Neural progenitor cell (in vitro differentiated cells): ENCODE measurements around the gene B4GALNT1. TPM values are rescaled to one million over a fixed set of nuclear protein-coding genes. Genes with fewer than 3 reads are reported as not detected.
"Not testable (repeated sequence)": the region's sequence is repeated elsewhere in the genome, so short reads cannot be mapped to it uniquely, and the experiment has no call there.

Experiments used
- DNase-seq: peaks from one replicate; pipeline ENCODE4 v3.0.0-alpha.2; 2016; ENCODE audit warnings: low spot score
- H2AFZ ChIP-seq: fragments of 200-600 bp; sonication (generic); replicated peaks from 2 replicates; pipeline ENCODE4 v1.6.1; 2016; ENCODE audit warnings: antibody characterized with exemption
- H3F3A ChIP-seq: fragments of 200-600 bp; sonication (generic); 2 replicates; pipeline ENCODE4 v1.6.1; 2016; ENCODE audit warnings: antibody characterized with exemption, low read depth
- H3K27ac ChIP-seq: fragments of 200-600 bp; sonication (generic); 2 replicates; pipeline ENCODE4 v1.5.1; 2016; ENCODE audit warnings: mild to moderate bottlenecking
- H3K27me3 ChIP-seq: fragments of 200-600 bp; sonication (generic); 2 replicates; pipeline ENCODE4 v1.6.1; 2016; ENCODE audit warnings: mild to moderate bottlenecking, moderate library complexity
- H3K36me3 ChIP-seq: fragments of 200-600 bp; sonication (generic); 2 replicates; pipeline ENCODE4 v1.5.1; 2016
- H3K4me1 ChIP-seq: fragments of 200-600 bp; sonication (generic); 2 replicates; pipeline ENCODE4 v1.6.1; 2016; ENCODE audit warnings: mixed run types
- H3K4me2 ChIP-seq: fragments of 200-600 bp; sonication (generic); 2 replicates; pipeline ENCODE4 v1.6.1; 2016
- H3K4me3 ChIP-seq: fragments of 200-600 bp; sonication (generic); 2 replicates; pipeline ENCODE4 v1.5.1; 2016
- H3K79me2 ChIP-seq: fragments of 200-600 bp; sonication (generic); 2 replicates; pipeline ENCODE4 v1.6.1; 2016; ENCODE audit warnings: low read depth
- H3K9ac ChIP-seq: fragments of 200-600 bp; sonication (generic); 2 replicates; pipeline ENCODE4 v1.6.1; 2016
- H3K9me3 ChIP-seq: fragments of 200-600 bp; sonication (generic); 2 replicates; pipeline ENCODE4 v1.5.1; 2016; ENCODE audit warnings: low read depth
- H4K20me1 ChIP-seq: fragments of 200-600 bp; sonication (generic); 2 replicates; pipeline ENCODE4 v1.6.1; 2016; ENCODE audit warnings: low read depth
- H3K27ac Mint-ChIP-seq: 3 replicates; pipeline ENCODE4 v1.8.0; 2021; ENCODE audit warnings: mixed read lengths
- H3K27me3 Mint-ChIP-seq: 2 replicates; pipeline ENCODE4 v1.8.0; 2022; ENCODE audit warnings: low read depth, mild to moderate bottlenecking, inconsistent platforms, moderate library complexity, mixed read lengths; ENCODE audit not compliant: insufficient read depth
- H3K36me3 Mint-ChIP-seq: 3 replicates; pipeline ENCODE4 v1.8.0; 2021; ENCODE audit warnings: mixed read lengths
- H3K4me1 Mint-ChIP-seq: 3 replicates; pipeline ENCODE4 v1.8.0; 2021; ENCODE audit warnings: mixed read lengths
- H3K4me3 Mint-ChIP-seq: 3 replicates; pipeline ENCODE4 v1.8.0; 2021; ENCODE audit warnings: mild to moderate bottlenecking, moderate library complexity, mixed read lengths
- H3K9me3 Mint-ChIP-seq: 3 replicates; pipeline ENCODE4 v1.8.0; 2020; ENCODE audit warnings: mixed read lengths
- EZH2 ChIP-seq: fragments of 200-600 bp; sonication (generic); IDR thresholded peaks from 2 replicates; pipeline ENCODE4 v1.6.1; 2017; ENCODE audit warnings: antibody characterized with exemption, mild to moderate bottlenecking, moderate library complexity
- EZH2phosphoT487 ChIP-seq: fragments of 200-600 bp; sonication (generic); IDR thresholded peaks from 2 replicates; pipeline ENCODE4 v1.6.1; 2017; ENCODE audit warnings: antibody characterized with exemption
- total RNA-seq: library from RNA; depleted of rRNA; stranded (reverse); fragments of >200 nt; gene quantifications from 2 replicates; pipeline ENCODE4 v1.2.3, GENCODE V29; 2015; ENCODE audit warnings: low replicate concordance
- TF ChIP-seq, protein P1 (sequence below): fragments of 200-600 bp; sonication (generic); IDR thresholded peaks from 2 replicates; pipeline ENCODE4 v1.5.1; 2017; ENCODE audit warnings: antibody characterized with exemption, mild to moderate bottlenecking

B4GALNT1 gene
- total RNA-seq: 0.28 and 1.1 TPM in 2 replicates

DNA sequence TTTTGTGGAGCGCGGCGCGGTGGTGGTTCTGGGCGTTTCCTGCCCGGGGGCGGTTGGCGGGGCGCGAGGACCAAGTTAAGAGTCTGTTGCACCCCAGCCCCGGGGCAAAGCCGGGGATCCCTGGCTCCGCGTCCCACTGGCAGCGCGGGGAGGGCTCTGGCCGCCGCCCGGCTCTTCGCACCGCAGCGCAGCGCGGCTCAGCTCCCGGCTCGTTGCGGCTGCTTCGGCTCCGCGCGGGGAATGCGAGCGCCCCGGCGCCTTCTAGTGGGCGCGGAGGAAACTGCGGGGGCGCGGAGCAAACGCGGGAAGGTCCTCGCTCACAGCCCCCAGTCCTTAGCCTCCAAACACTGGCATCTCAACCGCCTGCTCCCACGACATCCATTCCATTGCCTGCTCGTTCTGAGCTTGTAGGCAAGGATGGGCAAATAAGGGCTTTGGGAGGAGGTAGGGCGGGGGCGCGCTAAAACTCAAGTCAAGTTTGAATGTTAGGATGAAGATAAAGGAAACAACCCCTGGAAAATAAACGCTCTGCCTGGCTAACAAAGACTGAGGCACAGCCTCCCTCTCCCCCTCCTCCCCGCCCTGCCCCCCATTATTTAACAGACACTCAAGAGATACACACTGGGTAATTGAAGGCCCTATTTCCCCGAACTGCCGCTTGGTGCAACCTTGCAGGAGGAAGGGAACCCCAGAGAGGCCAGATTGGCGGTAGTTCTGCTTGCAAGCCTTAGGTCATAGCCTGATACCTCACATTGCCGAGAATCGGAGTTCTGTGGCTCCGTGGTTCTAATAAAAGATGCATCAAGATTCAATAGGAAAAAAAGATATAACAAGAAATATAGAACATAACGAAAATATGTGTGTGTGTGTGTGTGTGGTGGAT lies at the start of gene B4GALNT1:
Gene B4GALNT1, minus strand, starts transcription at position 244 of the 883 bp plus-strand sequence. CDS start 1,069 bp downstream, outside the sequence.
- TF ChIP-seq, protein P1, sequence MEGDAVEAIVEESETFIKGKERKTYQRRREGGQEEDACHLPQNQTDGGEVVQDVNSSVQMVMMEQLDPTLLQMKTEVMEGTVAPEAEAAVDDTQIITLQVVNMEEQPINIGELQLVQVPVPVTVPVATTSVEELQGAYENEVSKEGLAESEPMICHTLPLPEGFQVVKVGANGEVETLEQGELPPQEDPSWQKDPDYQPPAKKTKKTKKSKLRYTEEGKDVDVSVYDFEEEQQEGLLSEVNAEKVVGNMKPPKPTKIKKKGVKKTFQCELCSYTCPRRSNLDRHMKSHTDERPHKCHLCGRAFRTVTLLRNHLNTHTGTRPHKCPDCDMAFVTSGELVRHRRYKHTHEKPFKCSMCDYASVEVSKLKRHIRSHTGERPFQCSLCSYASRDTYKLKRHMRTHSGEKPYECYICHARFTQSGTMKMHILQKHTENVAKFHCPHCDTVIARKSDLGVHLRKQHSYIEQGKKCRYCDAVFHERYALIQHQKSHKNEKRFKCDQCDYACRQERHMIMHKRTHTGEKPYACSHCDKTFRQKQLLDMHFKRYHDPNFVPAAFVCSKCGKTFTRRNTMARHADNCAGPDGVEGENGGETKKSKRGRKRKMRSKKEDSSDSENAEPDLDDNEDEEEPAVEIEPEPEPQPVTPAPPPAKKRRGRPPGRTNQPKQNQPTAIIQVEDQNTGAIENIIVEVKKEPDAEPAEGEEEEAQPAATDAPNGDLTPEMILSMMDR: peak; percentile 77
- TF ChIP-seq EZH2 (peak; percentile 65), EZH2phosphoT487 (peak; percentile 3)
- peaks cover 27% of the 10 kb centered on the region for H3K27me3 Mint-ChIP-seq
- DNase-seq: peak; percentile 89
- Histone ChIP-seq H3K36me3 (no peaks in the 10 kb centered on the region), H3K4me2 (peak within 1 kb of the TSS; percentile 98), H3K79me2 (no peaks in the 10 kb centered on the region), H3K9ac (no peak within 1 kb of the TSS), H4K20me1 (peaks cover 25% of the 10 kb centered on the region), H2AFZ (peak within 1 kb of the TSS; percentile 90), H3K27ac (no peak within 1 kb of the TSS), H3F3A (peaks cover 11% of the 10 kb centered on the region), H3K27me3 (peaks cover 85% of the 10 kb centered on the region), H3K4me1 (peaks cover 10% of the 10 kb centered on the region), H3K4me3 (peak within 1 kb of the TSS; percentile 64), H3K9me3 (no peaks in the 10 kb centered on the region)
- H3K36me3 Mint-ChIP-seq: peaks cover 2% of the 10 kb centered on the region
- H3K4me1 Mint-ChIP-seq: peaks cover 11% of the 10 kb centered on the region
- peak within 1 kb of the TSS; percentile 86 for H3K4me3 Mint-ChIP-seq
- no peak within 1 kb of the TSS for H3K27ac Mint-ChIP-seq
- no peaks in the 10 kb centered on the region for H3K9me3 Mint-ChIP-seq

DNA sequence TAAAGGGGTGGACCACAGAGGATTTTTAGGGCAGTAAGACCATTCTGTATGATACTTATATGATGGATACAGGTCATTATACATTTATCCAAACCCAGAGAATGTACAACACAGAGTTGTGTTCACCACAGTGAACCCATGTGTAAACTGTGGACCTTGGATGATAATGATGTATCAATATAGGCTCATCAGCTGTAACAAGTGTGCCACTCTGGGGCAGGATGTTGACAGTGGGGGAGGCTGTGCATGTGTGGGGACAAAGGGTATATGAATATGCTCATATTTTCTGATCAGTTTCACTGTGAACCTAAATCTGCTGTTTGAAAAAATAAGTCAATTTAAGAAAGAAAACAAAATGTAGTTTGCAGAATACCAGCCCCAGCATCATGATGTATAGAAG lies 46.7 kb upstream of the B4GALNT1 start:
- no peaks in the 10 kb centered on the region for H3K36me3 Mint-ChIP-seq
- peaks cover 8% of the 10 kb centered on the region for H3K9me3 Mint-ChIP-seq
- no peak overlapping the region for H3K4me3 ChIP-seq
- H3K79me2 ChIP-seq: no peaks in the 10 kb centered on the region
- H4K20me1 ChIP-seq: no peaks in the 10 kb centered on the region
- no peaks in the 10 kb centered on the region for H3K9me3 ChIP-seq
- H3K4me2 ChIP-seq: no peak overlapping the region
- H3K27ac ChIP-seq: no peak overlapping the region
- no peaks in the 10 kb centered on the region for H3K36me3 ChIP-seq
- H3K4me3 Mint-ChIP-seq: no peak overlapping the region
- H3K4me1 ChIP-seq: no peaks in the 10 kb centered on the region
- no peak overlapping the region for H2AFZ ChIP-seq
- no peak overlapping the region for H3K9ac ChIP-seq
- peaks cover 5% of the 10 kb centered on the region for H3K27me3 ChIP-seq
- no peaks in the 10 kb centered on the region for H3K27me3 Mint-ChIP-seq
- no peaks in the 10 kb centered on the region for H3K4me1 Mint-ChIP-seq
- no peaks in the 10 kb centered on the region for H3F3A ChIP-seq
- H3K27ac Mint-ChIP-seq: no peak overlapping the region
- TF ChIP-seq EZH2: no peak
- TF ChIP-seq, protein P1: no peak
- no peak for TF ChIP-seq EZH2phosphoT487
- DNase-seq: no peak

DNA sequence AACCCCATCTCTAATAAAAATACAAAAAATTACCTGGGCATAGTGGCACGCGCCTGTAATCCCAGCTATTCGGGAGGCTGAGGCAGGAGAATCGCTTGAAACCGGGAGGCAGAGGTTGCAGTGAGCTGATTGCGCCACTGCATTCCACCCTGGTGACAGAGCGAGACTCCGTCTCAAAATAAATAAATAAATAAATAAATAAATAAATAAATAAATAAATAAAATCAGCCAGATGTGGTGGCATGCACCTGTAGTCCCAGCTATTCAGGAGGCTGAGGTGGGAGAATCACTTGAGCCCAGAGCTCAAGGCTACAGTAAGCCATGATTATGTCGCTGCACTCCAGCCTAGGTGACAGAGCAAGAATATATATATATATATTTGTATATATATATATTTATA lies 44.9 kb upstream of the B4GALNT1 start:
- H3F3A ChIP-seq: not testable (repeated sequence)

DNA sequence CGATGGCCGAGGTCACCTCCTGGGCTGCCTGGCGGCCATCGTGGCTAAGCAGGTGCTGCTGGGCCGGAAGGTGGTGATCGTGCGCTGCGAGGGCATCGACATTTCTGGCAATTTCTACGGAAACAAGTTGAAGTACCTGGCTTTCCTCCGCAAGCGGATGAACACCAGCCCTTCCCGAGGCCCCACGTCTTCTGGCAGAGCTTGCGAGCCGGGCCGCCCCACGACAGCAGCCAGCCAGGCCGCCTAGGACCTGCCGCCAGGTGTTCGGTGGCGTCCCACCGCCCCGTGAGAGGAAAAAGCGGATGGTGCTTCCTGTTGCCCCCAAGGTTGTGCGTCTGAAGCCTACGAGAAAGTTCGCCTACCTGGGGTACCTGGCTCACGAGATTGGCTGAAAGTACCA lies 41.7 kb upstream of the B4GALNT1 start:
- peaks cover 2% of the 10 kb centered on the region for H3K27me3 Mint-ChIP-seq
- Histone ChIP-seq H3K4me2 (no peak overlapping the region), H3K9me3 (no peaks in the 10 kb centered on the region), H3K4me1 (no peaks in the 10 kb centered on the region), H3F3A (no peaks in the 10 kb centered on the region), H3K36me3 (no peaks in the 10 kb centered on the region), H3K27me3 (no peaks in the 10 kb centered on the region), H3K4me3 (no peak overlapping the region), H3K9ac (no peak overlapping the region), H3K27ac (no peak overlapping the region), H4K20me1 (no peaks in the 10 kb centered on the region), H3K79me2 (no peaks in the 10 kb centered on the region), H2AFZ (no peak overlapping the region)
- H3K4me3 Mint-ChIP-seq: no peak overlapping the region
- DNase-seq: no peak
- no peak for TF ChIP-seq EZH2phosphoT487
- TF ChIP-seq, protein P1: no peak
- TF ChIP-seq EZH2: no peak
- no peak overlapping the region for H3K27ac Mint-ChIP-seq
- no peaks in the 10 kb centered on the region for H3K36me3 Mint-ChIP-seq
- no peaks in the 10 kb centered on the region for H3K9me3 Mint-ChIP-seq
- no peaks in the 10 kb centered on the region for H3K4me1 Mint-ChIP-seq

More for the DNA sequence above, 44.9 kb upstream of the B4GALNT1 start:
- not testable (repeated sequence) for H3K27me3 Mint-ChIP-seq, H3K27ac Mint-ChIP-seq, H2AFZ ChIP-seq, H3K4me2 ChIP-seq, H3K36me3 ChIP-seq, H3K36me3 Mint-ChIP-seq, H3K79me2 ChIP-seq, H3K4me1 Mint-ChIP-seq, H3K9me3 ChIP-seq, H3K4me3 Mint-ChIP-seq, H3K9me3 Mint-ChIP-seq, DNase-seq, H3K27ac ChIP-seq, H3K4me1 ChIP-seq, H3K4me3 ChIP-seq, H3K9ac ChIP-seq, H3K27me3 ChIP-seq, H4K20me1 ChIP-seq
